Neutrophil (primary cell): ENCODE measurements around the gene RFTN2.

Experiments
- H3K27ac ChIP-seq: fragments of 200-600 bp; sonication (generic); 2 replicates; pipeline ENCODE4 v1.5.1; 2016; ENCODE audit warnings: mild to moderate bottlenecking, moderate library complexity
- H3K27me3 ChIP-seq: fragments of 200-600 bp; sonication (generic); 2 replicates; pipeline ENCODE4 v1.6.0; 2016; ENCODE audit warnings: mild to moderate bottlenecking
- H3K36me3 ChIP-seq: fragments of 200-600 bp; sonication (generic); 2 replicates; pipeline ENCODE4 v1.5.1; 2017
- H3K4me1 ChIP-seq, 2 experiments: fragments of 200-600 bp in 1 of 2; sonication (generic) in 1 of 2; 1 replicate in 1 of 2; 2 replicates in 1 of 2; pipeline versions ENCODE4 v1.5.1 to v1.6.1; 2013 to 2016; ENCODE audit warnings: low read depth in 1 of 2, low read length in 1 of 2, mild to moderate bottlenecking in 1 of 2, moderate library complexity in 1 of 2; ENCODE audit not compliant: control insufficient read depth in 1 of 2, insufficient read depth in 1 of 2
- H3K4me3 ChIP-seq, 2 experiments: fragments of 200-600 bp in 1 of 2; sonication (generic) in 1 of 2; 1 replicate in 1 of 2; 2 replicates in 1 of 2; pipeline ENCODE4 v1.5.1; 2013 to 2016; ENCODE audit warnings: low read depth in 1 of 2, low read length in 1 of 2, mild to moderate bottlenecking in 1 of 2, moderate library complexity in 1 of 2
- H3K9me3 ChIP-seq: fragments of 200-600 bp; sonication (generic); 2 replicates; pipeline ENCODE4 v1.5.1; 2016
- CTCF ChIP-seq: fragments of 200-600 bp; sonication (generic); IDR thresholded peaks from 2 replicates; pipeline ENCODE4 v1.5.1; 2016; ENCODE audit warnings: antibody characterized with exemption

Gene RFTN2

GRCh38 chr2:197576631-197577030 lies 98.8 kb downstream of the RFTN2 start:
- Histone ChIP-seq H3K4me1 (peaks cover 23 to 27% of the 10 kb centered on the region in 2 experiments), H3K36me3 (no peaks in the 10 kb centered on the region), H3K4me3 (no peak overlapping the region), H3K27me3 (no peaks in the 10 kb centered on the region), H3K27ac (peak overlapping the region; percentile 7), H3K9me3 (no peaks in the 10 kb centered on the region)
- TF ChIP-seq CTCF = no peak

- Histone ChIP-seq H3K4me3 (no peak overlapping the region), H3K4me1 (peaks cover 23 to 27% of the 10 kb centered on the region in 2 experiments), H3K36me3 (no peaks in the 10 kb centered on the region), H3K27me3 (no peaks in the 10 kb centered on the region), H3K9me3 (no peaks in the 10 kb centered on the region), H3K27ac (peak overlapping the region; percentile 7)
- TF ChIP-seq CTCF = no peak
Observed at GRCh38 chr2:197575987-197576386, 99.4 kb downstream of the RFTN2 start.

GRCh38 chr2:197573608-197574007 lies 101.8 kb downstream of the RFTN2 start:
- Histone ChIP-seq H3K36me3 (peaks cover under 1% of the 10 kb centered on the region), H3K4me1 (peaks cover 23 to 27% of the 10 kb centered on the region in 2 experiments), H3K27me3 (no peaks in the 10 kb centered on the region), H3K4me3 (no peak overlapping the region), H3K9me3 (no peaks in the 10 kb centered on the region), H3K27ac (no peak overlapping the region)
- TF ChIP-seq CTCF = no peak

GRCh38 chr2:197571627-197572271 lies 103.6 kb downstream of the RFTN2 start:
- TF ChIP-seq CTCF = no peak
- Histone ChIP-seq H3K27me3 (no peaks in the 10 kb centered on the region), H3K4me1 (peaks cover 10 to 13% of the 10 kb centered on the region in 2 experiments), H3K4me3 (no peak overlapping the region), H3K9me3 (no peaks in the 10 kb centered on the region), H3K27ac (no peak overlapping the region), H3K36me3 (peaks cover 11% of the 10 kb centered on the region)

- no peaks in the 10 kb centered on the region for H3K27me3 ChIP-seq
- peaks cover 16% of the 10 kb centered on the region for H3K36me3 ChIP-seq
- H3K9me3 ChIP-seq = no peaks in the 10 kb centered on the region
- H3K4me3 ChIP-seq = no peak overlapping the region
- H3K4me1 ChIP-seq = peaks cover 9 to 13% of the 10 kb centered on the region in 2 experiments
- no peak for TF ChIP-seq CTCF
- no peak overlapping the region for H3K27ac ChIP-seq
Observed at GRCh38 chr2:197560146-197560665, 115.2 kb downstream of the RFTN2 start.
